Fibroblast of skin of scalp (primary cell): ENCODE data around the gene SLC17A6. TPM values are rescaled to one million over a fixed set of nuclear protein-coding genes. Genes with fewer than 3 reads are reported as not detected.

ENCODE experiments used
- DNase-seq: peaks from one replicate; pipeline ENCODE4 v3.0.0-alpha.2; 2013
- polyA plus RNA-seq, 2 experiments: library from polyadenylated mRNA; unstranded; fragments of 120-200 nt; gene quantifications; one replicate each; pipeline ENCODE4 v1.2.1, GENCODE V29; 2013; ENCODE audit not compliant: insufficient read length in 2 of 2

The SLC17A6 gene
- polyA plus RNA-seq (2013, experiment 1 of 2; ENCODE audit: insufficient read length) = not detected
- 0.10 TPM for polyA plus RNA-seq (2013, experiment 2 of 2; ENCODE audit: insufficient read length)

- peak; percentile 51 for DNase-seq
These were observed at the start of gene SLC17A6 for GRCh38 chr11:22337596-22338485. TSS of gene SLC17A6 (plus strand) at chr11:22338381. CDS start at chr11:22338534, 153 bp downstream.

GRCh38 chr11:22302368-22302767, 35.8 kb upstream of the SLC17A6 start:
- no peak for DNase-seq

- DNase-seq = peak; percentile 29
These were observed 33.7 kb upstream of the SLC17A6 start for GRCh38 chr11:22304337-22304961.

GRCh38 chr11:22317656-22318055, 20.5 kb upstream of the SLC17A6 start:
- DNase-seq = no peak

DNA sequence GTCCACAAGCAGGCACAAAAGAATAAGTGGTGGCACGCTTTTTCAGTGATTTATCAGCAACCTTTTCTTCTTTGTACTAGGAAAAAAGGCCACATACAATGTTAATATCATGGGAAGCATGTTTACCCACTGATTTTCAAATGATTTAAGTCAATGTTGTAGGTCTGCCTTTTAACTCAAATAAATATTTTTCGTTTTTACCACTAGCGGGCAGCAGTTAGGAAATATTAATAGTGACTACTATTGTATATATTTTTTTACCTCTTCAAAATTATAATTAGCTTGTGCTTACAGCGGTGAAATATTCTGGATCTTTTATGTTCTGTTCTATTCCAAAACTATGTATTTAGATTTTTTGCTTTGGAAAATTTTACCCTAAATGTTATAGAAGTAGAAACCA, 6.4 kb upstream of the SLC17A6 start:
- DNase-seq = no peak

- DNase-seq = no peak
These were observed 1.6 kb upstream of the SLC17A6 start for GRCh38 chr11:22336587-22336986.

DNA sequence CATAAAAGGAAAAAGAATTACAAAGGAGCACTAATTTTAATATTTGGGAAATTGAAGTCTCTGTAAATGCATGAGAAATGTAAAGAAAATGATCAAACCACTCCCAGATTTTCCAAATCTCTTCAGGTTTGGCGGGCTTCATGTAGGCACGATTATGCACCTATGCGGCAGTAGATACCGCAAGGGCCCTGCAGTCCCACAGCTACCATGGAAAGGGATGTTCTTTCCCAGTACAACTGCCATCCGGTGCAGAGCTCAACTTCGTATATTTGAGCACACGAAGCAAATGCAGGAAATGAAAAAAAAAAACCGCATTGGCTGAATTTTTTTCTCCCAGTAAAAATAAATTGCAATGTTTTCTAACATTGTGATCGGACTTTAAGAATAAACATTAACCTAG, 1.4 kb downstream of the SLC17A6 start:
- no peak for DNase-seq

GRCh38 chr11:22340235-22340634, 2.1 kb downstream of the SLC17A6 start:
- DNase-seq = no peak

- DNase-seq = no peak
These were observed 2.8 kb downstream of the SLC17A6 start for GRCh38 chr11:22340701-22341587.

DNA sequence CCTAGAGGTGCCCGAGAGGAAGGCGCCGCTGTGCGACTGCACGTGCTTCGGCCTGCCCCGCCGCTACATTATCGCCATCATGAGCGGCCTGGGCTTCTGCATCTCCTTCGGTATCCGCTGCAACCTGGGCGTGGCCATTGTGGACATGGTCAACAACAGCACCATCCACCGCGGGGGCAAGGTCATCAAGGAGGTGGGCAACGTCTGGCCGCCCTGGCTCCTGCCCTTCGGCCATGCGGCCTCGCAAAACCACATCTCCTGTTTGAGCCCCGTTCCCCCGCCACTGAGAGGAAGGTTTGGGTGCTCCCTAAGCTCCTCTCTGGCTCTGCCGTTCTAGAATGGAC, 3.4 kb downstream of the SLC17A6 start:
- no peak for DNase-seq

GRCh38 chr11:22342211-22343031, 4.2 kb downstream of the SLC17A6 start:
- no peak for DNase-seq

- DNase-seq = no peak
These were observed 4.8 kb downstream of the SLC17A6 start for GRCh38 chr11:22343032-22343324.

GRCh38 chr11:22343371-22344032, 5.3 kb downstream of the SLC17A6 start:
- DNase-seq = no peak

DNA sequence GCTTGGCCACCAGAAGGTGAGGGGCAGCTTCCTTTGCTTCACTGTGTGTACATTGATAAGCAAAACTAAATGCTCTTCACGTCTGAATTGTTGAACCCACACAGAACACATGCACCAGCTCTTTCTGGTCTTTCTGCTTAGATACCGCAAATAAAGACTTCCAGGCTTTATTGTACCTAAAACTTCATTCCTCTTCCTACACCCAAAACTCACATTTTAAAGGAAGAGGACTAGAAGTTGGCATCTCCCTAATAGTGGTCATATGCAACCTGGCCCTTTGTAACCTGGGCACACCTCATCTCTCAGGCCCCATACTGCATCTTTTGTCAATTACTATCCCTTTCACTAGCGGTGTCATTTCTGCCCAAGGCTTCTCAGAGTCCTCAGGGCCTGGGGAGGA, 5.9 kb downstream of the SLC17A6 start:
- DNase-seq = no peak

DNA sequence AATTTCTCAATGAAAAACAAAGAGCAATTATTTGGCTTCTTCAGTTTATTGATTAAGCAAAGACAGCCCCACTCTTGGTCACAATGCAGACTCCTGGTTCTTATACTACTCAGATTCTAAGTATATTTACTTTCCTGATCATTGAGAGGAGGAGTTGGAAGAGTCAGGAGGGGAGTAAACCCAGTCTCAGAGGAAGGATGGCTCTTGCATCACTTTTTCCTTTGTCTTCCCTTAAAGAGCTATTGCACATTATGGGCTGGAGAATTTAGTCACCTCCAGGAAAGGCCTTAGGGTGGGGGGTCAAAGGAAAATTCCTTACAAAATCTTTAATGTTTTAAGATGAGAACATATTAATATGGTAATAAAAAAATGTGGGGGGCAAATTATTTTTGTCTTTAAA, 8.1 kb downstream of the SLC17A6 start:
- DNase-seq = no peak

GRCh38 chr11:22347857-22348487, 9.8 kb downstream of the SLC17A6 start:
- DNase-seq = no peak

GRCh38 chr11:22349491-22349890, 11.3 kb downstream of the SLC17A6 start:
- DNase-seq = no peak

- DNase-seq = no peak
These were observed 21.1 kb downstream of the SLC17A6 start for GRCh38 chr11:22359295-22359694.

GRCh38 chr11:22371160-22371559, 33.0 kb downstream of the SLC17A6 start:
- DNase-seq = no peak

- DNase-seq = no peak
These were observed 48.9 kb downstream of the SLC17A6 start for GRCh38 chr11:22387126-22387525.
